IPS-NIHi11 (cell line): Measurements from ENCODE around the gene SUV39H1.
A peak's percentile ranks its signal among the peaks of the same experiment; 100 is the strongest.
"Not testable (repeated sequence)": the region's sequence is repeated elsewhere in the genome, so short reads cannot be mapped to it uniquely, and the experiment has no call there.

Experiments
- DNase-seq: peaks from one replicate; pipeline ENCODE4 v3.0.0; 2012; ENCODE audit warnings: mixed read lengths, low spot score

SUV39H1 gene

DNA sequence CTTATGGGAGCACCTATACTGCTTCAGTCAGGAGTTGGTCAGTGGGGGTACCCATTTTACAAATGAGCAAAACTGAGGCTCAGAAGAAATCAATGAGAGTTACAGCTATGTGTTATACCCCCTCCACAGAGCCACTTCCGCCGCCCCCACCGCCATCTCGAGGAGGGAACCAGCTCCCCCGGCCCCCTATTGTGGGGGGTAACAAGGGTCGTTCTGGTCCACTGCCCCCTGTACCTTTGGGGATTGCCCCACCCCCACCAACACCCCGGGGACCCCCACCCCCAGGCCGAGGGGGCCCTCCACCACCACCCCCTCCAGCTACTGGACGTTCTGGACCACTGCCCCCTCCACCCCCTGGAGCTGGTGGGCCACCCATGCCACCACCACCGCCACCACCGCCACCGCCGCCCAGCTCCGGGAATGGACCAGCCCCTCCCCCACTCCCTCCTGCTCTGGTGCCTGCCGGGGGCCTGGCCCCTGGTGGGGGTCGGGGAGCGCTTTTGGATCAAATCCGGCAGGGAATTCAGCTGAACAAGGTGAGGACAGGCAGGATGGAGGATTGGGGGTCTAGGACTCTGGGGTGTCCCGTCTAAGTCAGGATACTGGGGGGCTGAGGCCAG lies 7.9 kb upstream of the SUV39H1 start:
- DNase-seq = no peak

DNA sequence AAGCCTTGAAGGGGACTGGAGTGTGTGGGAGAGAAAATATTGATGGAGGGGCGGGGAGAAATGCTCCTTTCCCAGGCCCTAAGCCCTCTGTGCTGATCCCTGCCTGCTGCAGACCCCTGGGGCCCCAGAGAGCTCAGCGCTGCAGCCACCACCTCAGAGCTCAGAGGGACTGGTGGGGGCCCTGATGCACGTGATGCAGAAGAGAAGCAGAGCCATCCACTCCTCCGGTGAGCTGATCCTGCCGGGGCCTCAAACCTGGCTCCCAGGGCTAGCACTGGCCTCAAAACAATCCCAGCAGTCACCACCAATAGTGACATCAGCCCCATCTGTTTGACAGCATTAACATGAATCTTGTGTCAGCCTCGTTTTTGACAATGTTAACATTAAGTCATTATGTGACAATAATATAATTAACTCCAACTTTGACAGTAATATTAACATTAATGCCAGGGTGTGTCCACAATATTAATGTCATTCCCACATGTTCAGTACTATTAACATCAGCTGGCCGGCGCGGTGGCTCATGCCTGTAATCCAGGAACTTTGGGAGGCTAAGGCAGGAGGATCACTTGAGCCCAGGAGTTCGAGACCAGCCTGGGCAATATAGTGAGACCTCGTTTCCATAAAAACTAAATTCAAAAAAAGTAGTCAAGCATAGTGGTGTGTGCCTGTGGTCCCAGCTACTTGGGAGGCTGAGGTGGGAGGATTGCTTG lies 7.2 kb upstream of the SUV39H1 start:
- DNase-seq = no peak

DNA sequence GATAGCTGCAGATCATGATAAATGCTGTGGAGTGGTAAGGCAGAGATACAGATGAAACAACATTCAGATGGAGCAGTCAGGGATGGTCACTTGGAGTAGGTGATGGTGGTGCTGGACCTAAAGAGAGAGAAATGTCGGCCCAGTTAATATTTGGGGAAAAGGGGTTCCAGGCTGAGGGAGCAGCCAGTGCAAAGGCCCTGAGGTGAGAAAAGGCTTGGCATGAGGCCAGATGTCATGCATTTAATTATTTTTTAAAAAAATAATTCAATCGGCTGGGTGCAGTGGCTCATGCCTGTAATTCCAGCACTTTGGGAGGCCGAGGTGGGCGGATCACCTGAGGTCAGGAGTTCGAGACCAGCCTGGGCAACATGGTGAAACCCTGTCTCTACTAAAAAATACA lies 4.8 kb upstream of the SUV39H1 start:
- not testable (repeated sequence) for DNase-seq

DNA sequence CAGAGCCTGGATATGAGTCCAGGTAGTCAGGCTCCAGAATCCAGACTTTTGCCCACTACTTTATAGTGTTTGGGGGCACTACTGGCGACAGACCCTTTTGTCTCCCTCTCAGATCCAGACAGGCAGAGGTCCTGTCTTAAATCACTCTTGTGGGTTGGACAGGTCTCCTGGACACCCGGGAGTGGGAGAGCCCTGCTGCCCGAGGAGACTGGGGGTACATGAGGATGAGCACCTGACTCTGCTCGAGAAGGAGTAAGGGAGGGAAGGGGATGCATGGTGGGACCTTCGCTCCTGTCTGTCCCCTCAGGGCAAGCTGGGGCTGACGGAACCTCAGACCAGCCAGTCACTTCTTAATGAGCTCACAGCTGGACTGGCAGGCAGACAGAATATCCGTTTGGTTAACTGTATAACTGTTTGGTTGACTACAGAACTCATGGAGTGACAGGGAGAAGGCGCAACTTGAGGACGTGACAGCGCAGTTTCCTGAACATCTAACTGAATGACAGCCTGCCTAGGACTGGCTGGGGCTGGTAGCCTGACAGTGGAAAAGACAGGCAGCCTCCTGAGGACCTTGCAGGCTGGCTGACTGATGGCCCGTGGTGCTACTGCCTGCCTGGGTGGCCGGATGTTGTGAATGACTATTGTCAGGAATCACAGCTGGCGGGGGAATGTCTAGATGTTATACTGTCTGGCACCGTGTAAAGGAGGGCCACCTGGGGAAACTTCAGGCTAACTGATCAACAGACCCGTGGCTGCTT lies 1.6 kb upstream of the SUV39H1 start:
- DNase-seq = no peak

DNA sequence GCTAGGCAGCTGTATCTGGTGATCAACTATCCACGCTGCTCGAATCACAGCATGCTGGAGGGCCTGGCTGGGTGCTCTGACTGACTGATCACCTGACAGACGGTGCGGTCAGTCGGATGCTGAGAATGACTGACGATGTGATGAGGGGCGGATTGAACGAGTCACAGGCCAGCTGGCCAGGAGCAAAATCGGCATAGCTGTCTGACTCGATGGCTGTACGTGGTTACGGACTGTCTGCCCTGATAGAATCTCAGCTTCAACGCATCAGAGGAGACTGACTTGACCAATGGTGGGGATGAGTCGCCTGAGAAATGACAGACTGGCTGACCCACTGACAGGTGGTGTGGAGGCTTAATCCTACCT lies 1.0 kb upstream of the SUV39H1 start:
- DNase-seq = no peak

DNA sequence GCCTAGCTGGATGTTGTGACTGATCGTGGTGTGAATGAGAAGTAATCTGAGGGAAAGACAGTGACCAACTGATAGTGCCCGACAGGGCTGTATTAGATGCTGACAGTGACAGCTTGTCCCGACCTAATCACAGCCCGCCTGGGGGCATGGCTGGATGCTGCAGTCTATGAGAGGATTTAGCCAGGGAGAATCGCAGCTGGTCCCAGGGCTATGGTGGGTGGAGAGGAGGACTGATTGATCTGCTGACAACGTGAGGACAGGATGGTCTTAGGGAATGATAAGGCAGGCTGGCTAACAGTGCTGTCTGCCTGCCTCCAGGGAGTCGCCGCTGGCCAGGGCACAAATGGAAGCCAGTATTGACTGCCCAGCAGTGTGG lies 621 bp upstream of the SUV39H1 start:
- no peak for DNase-seq

DNA sequence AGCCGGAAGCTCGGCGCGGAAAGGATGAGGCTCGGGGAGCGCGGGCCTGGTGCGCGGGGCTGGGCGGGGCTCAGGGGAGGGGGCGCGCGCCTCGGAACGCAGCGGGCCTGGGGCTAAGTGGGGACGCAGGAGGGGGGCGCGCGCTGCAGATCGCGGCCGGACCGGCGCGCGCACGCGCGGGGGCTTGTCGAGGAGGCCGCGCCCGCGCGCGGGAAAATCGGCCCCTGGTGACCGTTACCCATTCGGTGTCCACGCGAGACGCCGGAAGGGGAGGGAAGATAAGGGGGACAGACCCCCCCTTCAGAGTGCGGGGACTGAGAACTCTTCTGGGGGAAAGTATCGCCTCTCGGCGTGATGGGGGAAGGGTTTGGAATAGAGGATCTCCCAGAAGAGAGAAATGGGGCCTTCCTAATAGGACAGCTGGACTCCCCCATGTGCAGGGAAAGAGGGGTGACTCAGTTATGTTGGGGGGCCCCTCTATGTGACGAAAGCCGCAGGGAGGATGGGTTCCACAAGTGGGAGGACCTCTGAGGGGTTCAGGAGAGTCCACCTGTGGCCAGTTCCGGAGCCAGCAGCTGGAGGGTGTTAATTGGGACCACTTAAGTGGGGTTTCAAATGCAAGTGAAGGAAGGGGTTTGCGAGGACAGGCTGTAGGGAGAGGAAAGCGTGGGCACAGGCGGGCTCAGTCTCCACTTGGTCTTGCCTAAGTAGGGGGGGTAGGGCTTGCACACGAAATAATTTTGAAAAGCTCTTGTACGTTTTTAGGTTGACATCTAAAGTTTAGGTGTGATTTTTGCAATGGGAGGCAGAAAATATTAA lies 584 bp downstream of the SUV39H1 start:
- peak; percentile 64 for DNase-seq

DNA sequence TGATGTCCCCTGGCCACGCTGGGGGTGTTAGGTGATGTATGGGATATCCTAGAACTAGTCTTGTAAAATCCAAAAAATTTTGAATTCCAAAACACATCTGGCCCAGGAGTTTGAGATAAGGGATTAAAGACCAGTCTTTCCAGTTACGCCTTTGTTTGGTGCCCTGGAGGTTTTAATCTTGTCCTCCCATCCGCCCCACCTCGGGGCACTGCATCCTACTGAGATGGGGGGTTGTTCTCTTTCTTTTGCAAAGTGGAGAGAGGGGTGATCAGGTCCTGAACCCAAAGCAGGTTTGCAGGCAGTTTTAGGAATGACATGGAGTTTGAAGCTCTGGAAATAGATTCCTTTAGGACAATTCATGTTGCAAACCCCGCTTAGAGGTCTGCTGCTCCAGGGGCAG lies 1.8 kb downstream of the SUV39H1 start:
- no peak for DNase-seq

DNA sequence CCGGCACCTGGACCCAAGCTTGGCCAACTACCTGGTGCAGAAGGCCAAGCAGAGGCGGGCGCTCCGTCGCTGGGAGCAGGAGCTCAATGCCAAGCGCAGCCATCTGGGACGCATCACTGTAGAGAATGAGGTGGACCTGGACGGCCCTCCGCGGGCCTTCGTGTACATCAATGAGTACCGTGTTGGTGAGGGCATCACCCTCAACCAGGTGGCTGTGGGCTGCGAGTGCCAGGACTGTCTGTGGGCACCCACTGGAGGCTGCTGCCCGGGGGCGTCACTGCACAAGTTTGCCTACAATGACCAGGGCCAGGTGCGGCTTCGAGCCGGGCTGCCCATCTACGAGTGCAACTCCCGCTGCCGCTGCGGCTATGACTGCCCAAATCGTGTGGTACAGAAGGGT lies 3.7 kb downstream of the SUV39H1 start:
- DNase-seq = no peak

DNA sequence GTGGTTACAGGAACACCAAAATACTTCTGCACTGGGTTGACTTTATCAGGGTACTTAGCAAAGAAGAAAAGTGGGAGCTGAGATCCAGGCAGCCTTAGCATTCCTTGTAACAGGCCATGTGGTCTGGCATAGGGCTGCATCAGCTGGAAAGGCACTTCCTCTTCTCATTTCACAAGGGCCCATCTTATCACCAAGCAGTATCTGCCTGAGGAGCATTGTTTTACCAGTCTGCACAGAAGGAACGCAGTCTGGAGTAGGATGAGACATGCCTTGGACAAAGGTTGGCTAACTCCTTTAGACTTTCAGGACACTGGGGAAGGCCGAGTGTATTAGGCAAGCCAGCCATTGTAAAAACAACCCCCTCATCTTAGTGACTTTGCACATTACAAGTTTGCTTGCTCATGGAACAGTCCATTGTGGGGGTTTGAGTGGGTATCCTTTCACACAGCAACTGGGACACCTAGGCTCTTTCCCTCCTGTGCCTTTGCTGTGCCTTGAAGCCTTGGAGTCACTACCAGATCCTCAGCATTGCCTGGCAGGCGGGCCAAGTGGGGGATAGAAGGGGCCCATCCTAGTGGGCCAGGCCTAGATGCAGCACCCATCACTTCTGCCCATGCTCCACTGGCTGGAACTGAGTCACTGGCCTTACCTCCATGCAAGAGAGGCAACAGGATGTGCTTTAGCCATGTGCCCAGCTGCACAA lies 4.6 kb downstream of the SUV39H1 start:
- no peak for DNase-seq

DNA sequence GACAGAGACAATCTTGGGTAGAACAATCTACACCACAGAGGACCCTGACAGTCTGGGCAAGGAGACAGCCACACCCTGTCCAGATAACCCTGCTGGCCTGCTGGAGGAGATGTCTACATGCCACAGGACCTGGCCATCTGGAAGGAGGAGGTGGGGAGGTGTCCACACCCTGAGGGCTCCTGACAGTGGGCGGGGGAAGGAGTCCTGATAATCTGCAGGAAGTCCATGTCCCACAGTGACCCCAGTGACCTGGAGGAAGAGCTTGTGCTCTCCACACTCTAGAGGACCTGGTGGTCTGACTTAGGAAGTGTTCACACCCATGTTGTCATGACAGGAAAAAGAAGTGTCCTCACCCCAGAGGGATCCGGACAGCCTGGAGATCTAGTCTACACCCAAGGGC lies 5.5 kb downstream of the SUV39H1 start:
- DNase-seq = no peak

DNA sequence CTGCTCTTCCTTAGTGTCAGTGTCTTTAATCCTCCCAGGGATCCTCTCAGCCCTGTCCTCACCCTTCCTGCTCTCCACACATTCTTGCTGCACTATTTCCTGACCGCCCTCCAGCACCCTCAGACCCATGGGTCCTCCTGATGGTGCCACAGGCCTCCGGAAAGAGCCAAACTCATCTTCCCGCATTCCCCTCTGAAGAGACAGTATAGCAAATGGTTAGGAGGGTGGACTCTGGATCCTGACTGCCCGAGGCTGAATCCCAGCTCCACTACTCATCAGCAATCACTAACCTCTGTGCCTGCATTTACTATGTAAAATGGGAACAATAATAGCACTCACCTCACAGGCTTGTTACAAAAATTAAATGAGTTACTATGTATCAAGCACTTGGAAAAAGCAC lies 6.2 kb downstream of the SUV39H1 start:
- DNase-seq = no peak

DNA sequence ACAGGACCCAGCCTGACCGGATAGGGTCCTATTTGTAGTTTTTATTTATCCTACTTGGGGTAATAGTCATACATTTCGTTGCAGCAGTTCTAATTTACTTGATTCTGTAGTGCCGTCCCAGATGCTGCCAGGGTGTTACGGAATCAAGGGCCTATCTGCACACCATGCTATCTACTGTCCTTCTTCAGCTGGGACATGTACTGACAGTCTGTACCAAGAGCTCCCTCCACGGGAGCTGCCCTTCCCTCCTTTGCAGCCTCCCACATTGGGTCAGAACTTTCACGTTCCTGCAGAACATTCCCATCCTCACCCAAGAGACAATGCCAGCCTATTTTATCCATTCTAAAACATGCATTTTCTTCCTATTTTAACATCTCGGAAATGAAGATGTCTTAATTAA lies 6.7 kb downstream of the SUV39H1 start:
- DNase-seq = no peak

DNA sequence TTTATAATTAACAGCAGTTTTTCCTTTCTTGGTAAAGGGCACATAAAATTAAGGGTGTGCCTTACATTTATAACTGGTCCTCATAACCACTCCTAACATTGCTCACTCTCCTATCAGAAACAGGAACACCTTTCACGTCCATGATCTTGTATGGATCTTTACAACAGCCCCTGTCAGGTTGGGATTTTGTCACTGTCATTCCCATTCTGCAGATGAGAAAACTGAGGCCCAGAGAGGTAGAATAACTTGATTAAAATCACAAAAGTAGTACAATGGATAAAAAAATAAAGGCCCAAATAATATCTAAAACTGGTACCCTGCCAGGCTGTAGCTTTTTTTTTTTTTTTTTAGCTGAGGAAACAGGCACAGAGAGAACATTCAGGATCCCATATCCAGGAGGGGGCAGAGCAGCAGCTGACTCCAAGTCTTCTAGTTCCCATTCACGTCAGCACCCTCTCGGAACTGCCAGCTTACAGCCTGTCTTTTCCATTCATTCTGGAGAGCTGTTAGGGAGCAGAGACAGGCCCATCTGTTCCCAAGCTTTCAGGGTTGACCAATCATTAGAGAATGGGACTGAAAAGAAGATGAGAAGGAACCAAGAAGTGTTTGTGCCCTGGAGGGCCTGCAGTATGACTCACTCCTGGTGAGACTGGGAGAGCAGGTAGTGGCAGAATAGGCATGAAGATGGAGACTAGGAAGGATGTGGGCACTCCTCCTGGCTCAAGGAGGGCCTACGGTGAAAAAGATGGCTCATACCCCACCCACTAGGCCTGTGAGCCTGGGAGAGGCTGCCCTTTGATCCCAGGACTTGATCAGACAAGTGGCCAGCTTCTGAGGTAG lies 7.3 kb downstream of the SUV39H1 start:
- no peak for DNase-seq

DNA sequence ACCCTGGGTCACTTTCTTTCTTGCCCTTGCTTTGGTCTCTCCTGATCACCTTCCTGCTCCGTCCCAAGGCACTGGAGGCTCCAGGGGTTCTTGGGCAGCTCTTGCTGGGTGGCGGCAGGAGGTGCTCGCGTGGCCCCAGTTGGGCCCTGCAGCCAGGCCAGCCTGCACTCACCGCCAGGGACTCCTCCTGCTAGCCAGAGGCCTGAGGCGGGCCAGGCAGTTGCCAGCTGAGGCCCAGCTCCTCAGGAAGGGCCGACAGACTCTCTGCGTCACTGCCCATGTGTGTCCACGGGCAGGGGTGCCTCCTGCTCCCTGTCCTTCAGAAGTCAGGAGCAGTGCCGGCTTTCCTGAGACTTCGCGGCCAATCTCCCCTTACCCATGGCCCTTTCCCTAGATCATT lies 9.3 kb downstream of the SUV39H1 start:
- DNase-seq = no peak

DNA sequence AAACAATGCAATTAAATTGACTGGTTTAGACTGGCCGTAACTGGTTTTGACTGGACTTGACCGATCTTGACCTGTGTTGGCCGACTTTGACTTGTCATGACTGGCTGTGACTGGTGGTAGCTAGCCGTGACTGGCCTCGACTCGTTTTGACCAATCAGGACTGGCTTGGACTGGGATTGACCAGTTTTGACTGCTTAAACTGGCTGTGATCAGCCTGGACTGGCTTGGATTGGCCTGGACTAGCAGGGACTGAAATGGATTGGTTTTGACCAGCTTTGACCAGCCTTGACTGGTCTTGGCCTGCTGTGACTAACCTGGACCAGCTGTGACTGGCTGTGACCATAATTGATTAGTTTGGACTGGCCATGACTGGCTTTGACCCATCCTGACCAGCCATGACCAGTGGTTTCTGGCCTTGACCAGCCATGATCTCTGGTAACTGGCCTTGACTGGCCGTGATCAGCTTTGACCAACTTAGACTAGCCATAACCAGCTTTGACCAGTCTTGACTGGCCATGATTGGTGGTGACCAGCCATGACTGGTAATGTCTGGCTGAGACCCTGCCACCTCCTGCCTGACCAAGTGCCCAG lies 13.1 kb downstream of the SUV39H1 start:
- DNase-seq = no peak

DNA sequence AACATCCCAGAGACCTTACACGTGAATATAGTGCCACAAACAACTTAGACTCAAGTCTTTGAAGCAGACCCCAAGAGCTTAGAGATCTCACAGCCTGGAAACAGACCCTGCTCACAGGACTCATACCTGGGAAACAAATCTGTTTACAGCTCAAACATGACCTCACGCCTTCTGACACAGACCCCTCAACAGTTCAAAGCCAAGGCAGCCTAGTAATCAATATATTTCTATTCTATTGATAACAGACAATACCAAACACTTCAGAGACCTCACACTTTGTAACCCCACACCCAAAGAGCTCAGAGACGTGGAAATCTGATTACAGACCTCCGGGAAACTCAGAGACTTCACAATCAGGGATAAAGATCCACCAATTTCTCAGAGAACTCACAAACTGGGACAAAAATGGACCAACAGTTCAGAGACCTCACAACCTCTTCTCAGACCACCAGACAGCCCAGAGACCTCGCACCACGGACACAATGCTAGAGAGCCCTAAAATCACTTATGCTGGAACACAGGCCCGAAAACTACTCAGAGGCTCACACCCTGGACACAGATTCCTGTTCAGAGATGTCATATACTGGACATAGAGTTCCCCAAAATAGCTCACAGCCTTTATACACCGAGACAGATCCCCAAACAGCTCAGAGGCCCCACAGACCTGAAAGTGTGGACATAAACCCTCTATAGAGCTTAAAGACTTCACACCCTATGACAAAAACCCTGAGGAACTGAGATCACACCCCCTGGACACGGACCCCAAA lies 14.8 kb downstream of the SUV39H1 start:
- no peak for DNase-seq

DNA sequence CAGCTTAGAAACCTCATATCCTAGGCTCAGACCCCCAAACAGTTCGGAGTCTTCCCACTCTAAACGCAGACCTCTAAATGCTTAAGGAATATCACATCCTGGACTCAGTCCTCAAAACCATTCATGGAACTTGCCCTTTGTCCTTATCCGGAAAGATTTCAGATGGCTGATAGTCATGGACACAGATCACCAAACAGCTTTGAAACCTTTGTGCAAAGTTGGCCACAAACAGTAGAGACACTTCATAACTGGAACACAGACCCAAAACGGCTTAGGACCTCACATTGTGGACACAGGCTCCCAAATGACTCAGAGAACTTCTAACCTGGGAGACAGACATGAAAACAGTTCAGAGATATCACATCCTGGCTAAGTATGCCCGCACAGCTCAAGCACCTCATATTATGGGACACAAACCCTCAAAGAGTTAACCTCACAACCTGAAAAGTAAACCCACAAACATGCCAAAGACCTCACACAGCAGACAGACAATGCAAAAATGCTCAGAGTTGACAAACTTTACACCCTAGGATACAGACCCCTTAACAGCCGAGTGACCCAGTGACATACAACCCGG lies 15.5 kb downstream of the SUV39H1 start:
- DNase-seq = no peak

DNA sequence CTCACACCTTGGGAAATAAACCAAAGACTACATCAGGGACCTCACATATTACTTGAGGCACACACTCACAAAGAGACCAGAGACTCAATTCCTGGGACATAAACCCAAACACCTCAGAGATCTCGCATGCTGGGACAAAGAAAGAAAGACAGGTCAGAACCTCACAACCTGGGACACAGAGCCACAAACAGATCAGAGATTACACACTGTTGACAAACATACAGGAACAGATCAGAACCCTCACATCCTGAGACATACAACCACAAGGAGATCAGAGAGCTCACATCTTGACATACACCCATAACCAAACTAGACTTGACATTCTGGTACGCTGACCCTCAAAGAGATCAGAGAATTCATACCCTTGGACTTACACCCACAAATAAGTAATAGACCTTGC lies 17.3 kb downstream of the SUV39H1 start:
- DNase-seq = no peak

DNA sequence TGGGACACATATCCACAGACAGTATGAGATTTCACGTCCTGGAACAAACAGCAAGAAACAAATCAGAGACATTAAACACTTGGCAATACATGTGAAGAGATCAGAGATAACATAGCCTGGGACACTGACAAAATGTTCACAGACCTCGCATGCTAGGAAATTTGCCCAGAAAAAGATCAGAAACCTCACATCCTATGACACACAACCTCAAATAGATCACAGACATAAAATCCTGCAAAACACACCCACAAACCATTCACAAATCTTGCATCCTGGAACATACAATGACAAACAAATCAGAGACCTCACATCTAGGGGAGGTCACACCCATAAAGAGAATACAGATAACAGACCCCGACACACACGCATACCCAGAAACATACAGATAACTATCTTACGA lies 18.0 kb downstream of the SUV39H1 start:
- DNase-seq = no peak
